Activated naive CD4-positive, alpha-beta T cell treated with anti-CD3 and anti-CD28 coated beads, Interleukin-2, amount 10 ng/mL, durations not matched to agents 7 days and 5 days (primary cell): Measurements from ENCODE around the gene CARM1.
"Not testable (repeated sequence)": the region's sequence is repeated elsewhere in the genome, so short reads cannot be mapped to it uniquely, and the experiment has no call there.

Experiments used
- CTCF ChIA-PET: fragments of 350-600 bp; sonication (Branson Sonifier 250); formaldehyde crosslinking; loops from one replicate; lab custom pipeline; 2021; ENCODE audit warnings: antibody characterized with exemption; lab: Charles Lee
- DNase-seq: peaks from one replicate; pipeline ENCODE4 v3.0.0-alpha.2; 2020
- H3K27ac Mint-ChIP-seq: one replicate; pipeline ENCODE4 v1.8.0; 2021; ENCODE audit warnings: mild to moderate bottlenecking, moderate library complexity, mixed read lengths
- H3K27me3 Mint-ChIP-seq: one replicate; pipeline ENCODE4 v1.8.0; 2021; ENCODE audit warnings: mild to moderate bottlenecking, mixed read lengths
- H3K36me3 Mint-ChIP-seq: one replicate; pipeline ENCODE4 v1.8.0; 2021; ENCODE audit warnings: mixed read lengths
- H3K4me1 Mint-ChIP-seq: one replicate; pipeline ENCODE4 v1.8.0; 2021; ENCODE audit warnings: mixed read lengths
- H3K4me3 Mint-ChIP-seq: one replicate; pipeline ENCODE4 v1.8.0; 2021; ENCODE audit warnings: mild to moderate bottlenecking, moderate library complexity, mixed read lengths
- H3K9me3 Mint-ChIP-seq: one replicate; pipeline ENCODE4 v1.8.0; 2021; ENCODE audit warnings: mixed read lengths

Gene CARM1

DNA sequence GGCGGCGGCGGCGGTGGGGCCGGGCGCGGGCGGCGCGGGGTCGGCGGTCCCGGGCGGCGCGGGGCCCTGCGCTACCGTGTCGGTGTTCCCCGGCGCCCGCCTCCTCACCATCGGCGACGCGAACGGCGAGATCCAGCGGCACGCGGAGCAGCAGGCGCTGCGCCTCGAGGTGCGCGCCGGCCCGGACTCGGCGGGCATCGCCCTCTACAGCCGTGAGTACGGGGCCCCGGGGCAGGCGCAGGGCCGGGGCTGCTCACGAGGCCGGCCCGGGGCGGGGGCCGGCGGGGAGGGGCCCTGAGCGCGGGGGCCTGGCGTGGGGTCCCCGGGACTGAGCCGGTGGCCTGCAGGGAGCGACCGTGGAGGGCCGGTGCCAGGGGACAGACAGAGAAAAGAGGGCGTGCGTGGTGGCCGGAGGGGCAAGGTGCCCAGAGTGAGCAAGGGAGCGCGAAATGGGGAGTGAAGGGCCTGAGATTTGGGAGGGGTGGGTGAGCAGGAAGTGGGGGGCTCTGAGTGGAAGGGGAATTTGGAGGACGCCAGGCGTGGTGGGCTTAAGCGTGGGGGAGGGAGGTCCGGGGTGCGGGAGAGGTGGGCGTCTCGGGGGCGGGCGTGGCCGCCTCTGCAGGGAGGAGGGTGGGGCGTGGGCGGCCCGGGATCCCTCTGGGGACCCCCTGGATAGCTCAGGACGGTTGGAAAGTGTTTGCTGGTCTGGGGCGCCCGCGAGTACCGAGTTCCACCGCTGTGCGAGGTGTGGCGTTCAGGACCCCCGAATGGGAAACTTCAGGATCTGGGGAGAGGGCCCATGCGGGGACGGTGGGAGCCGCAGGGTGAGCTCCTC lies 575 bp downstream of the CARM1 start:
- Mint-ChIP-seq H3K4me1 (peaks cover 37% of the 10 kb centered on the region), H3K36me3 (no peaks in the 10 kb centered on the region)

DNA sequence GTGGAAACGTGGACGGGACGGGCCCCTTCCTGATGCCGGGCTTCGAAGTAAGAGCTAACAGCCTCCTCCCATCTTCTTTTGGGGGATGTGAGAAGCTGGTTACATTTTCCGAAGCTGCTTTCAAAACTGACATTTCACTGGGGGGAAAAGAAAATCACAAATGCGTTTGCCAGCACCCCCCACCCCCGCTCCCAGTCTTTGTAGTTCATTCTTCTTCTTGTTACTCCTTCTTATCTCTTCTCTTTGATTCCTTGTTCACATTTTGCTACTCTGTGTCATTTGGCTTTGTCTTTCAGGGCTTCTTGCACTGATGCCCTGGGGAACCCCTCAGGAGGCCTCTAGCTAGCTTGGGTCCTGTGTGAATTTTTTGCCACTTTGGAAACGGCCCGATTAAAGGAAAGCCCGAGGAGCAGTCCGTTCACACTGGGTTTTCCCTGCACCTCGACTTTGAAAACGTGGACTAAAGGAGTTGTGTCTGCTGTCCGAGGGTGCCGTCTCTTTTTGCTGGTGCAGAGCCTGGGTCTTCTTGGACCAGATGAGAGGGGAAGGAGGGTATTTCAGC lies 1.3 kb downstream of the CARM1 start:
- H3K4me3 Mint-ChIP-seq: peak overlapping the region; percentile 79
- H3K27me3 Mint-ChIP-seq: no peaks in the 10 kb centered on the region

More for the DNA sequence above, 575 bp downstream of the CARM1 start:
- Mint-ChIP-seq H3K4me3 (peak overlapping the region; percentile 79), H3K27me3 (no peaks in the 10 kb centered on the region), H3K9me3 (no peaks in the 10 kb centered on the region), H3K27ac (peak overlapping the region; percentile 76)
- CTCF ChIA-PET: interaction anchor here (0.5 to 1.9 kb wide), 9 partner anchors 8 to 429 kb away, joined by 3 to 11 read pairs (median 4); partner anchors contain the start of genes DNM2 and SMARCA4
- DNase-seq: peak; percentile 58

DNA sequence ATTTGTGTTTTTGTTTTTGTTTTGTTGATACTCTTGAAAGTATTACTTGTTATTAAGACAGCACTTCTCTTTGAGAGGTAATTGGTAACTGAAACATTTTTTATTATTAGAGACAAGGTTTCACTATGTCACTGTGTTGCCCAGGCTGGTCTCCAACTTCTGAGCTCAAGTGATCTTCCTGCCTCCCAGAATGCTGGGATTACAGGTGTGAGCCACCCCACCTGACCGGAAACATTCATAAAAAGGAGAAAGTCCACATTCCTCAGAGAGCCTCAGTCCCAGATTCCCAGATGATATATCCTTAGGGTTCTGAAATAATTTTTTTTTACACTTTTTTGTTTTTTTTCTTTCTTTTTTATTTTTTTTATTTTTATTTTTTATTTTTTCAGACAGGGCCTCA lies 2.7 kb downstream of the CARM1 start:
- H3K27ac Mint-ChIP-seq: no peak overlapping the region
- H3K9me3 Mint-ChIP-seq: no peaks in the 10 kb centered on the region
- peak overlapping the region; percentile 53 for H3K4me3 Mint-ChIP-seq
- peaks cover under 1% of the 10 kb centered on the region for H3K36me3 Mint-ChIP-seq
- CTCF ChIA-PET: interaction anchor here (0.6 to 1.3 kb wide), 2 partner anchors 10 to 67 kb away, joined by 3 to 5 read pairs; no protein-coding TSS in a partner anchor
- no peak for DNase-seq
- H3K27me3 Mint-ChIP-seq: no peaks in the 10 kb centered on the region
- peaks cover 42% of the 10 kb centered on the region for H3K4me1 Mint-ChIP-seq

More for the DNA sequence above, 1.3 kb downstream of the CARM1 start:
- H3K9me3 Mint-ChIP-seq: no peaks in the 10 kb centered on the region
- peaks cover 38% of the 10 kb centered on the region for H3K4me1 Mint-ChIP-seq
- H3K36me3 Mint-ChIP-seq: no peaks in the 10 kb centered on the region
- peak overlapping the region; percentile 84 for H3K27ac Mint-ChIP-seq
- CTCF ChIA-PET: interaction anchor here (0.5 to 1.7 kb wide), 8 partner anchors 9 to 429 kb away, joined by 3 to 8 read pairs (median 4); partner anchors contain the start of genes DNM2 and SMARCA4
- no peak for DNase-seq

DNA sequence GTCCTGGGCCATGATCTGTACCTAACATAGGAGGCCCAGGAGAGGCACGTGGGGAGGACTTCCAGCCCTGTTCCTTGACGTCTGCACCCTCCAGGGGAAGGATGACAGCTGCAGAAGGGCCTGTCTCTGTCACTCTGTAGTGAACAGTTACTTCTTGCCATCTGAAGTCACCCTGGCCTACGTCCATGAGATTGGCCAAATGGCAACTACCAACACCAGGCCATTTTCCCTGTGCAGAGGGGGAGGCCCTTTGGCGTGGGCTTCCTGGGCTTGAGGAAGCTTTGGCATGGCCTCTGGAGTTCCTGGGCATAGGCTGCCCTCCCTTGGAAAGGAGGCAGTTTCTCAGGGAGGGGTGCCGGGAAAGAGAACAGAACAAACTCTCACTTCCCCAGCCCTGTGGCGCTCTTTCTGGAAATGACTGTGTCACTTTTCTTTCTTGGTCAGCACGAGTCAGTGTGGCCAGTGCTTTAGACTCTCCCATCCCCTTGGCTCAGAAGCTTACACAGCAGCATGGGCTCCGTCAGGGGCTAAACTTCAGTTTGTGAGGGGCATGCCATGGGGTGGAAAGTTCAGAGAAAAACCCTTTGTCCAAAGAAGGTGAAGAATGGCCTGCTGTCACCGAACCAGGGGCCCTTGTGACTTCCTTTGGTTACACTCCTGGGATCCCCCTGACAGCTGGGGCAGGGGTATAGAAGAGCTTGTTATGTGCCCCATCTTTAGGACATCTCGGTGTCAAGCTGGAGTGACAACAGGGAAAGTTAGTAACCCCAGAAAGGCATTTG lies 5.3 kb downstream of the CARM1 start:
- DNase-seq: no peak
- Mint-ChIP-seq H3K4me1 (peaks cover 38% of the 10 kb centered on the region), H3K9me3 (no peaks in the 10 kb centered on the region), H3K4me3 (no peak overlapping the region), H3K36me3 (peaks cover 5% of the 10 kb centered on the region), H3K27me3 (no peaks in the 10 kb centered on the region), H3K27ac (no peak overlapping the region)
- CTCF ChIA-PET: no interaction called here

DNA sequence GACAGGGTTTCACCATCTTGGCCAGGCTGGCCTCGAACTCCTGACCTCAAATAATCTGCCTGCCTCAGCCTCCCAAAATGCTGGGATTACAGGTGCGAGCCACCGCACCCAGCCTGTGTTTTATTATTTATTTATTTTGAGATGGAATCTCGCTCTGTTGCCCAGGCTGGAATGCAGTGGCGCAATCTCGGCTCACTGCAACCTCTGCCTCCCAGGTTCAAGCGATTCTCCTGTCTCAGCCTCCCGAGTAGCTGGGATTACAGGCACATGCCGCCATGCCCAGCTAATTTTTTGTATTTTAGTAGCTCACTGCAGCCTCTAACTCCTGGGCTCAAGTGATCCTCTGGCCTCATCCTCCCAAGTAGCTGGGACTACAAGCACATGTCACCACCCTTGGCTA lies 6.3 kb downstream of the CARM1 start:
- H3K4me1 Mint-ChIP-seq: peaks cover 35% of the 10 kb centered on the region
- H3K27me3 Mint-ChIP-seq, DNase-seq, H3K36me3 Mint-ChIP-seq, CTCF ChIA-PET, H3K9me3 Mint-ChIP-seq, H3K27ac Mint-ChIP-seq, H3K4me3 Mint-ChIP-seq: not testable (repeated sequence)

DNA sequence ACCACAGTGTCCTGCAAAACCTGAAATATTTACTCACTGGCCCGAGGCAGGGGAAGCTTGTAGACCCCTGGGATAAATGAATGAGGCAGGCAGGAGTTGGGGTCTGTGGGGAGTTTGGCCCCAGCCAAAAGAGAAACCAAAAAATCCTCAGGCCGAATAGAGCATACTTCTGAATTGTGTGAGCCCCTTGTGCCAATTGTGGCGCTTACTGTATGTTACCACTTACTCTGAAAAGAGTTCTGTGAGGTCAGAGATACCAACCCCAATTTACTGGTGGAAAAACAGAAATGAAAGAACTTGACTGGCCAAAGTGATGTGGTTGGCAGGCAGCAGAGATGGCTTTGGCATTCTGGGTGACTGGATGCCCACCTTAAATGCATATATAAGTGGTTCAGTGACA lies 6.9 kb downstream of the CARM1 start:
- H3K36me3 Mint-ChIP-seq: peaks cover 5% of the 10 kb centered on the region
- peaks cover 28% of the 10 kb centered on the region for H3K4me1 Mint-ChIP-seq
- H3K9me3 Mint-ChIP-seq: no peaks in the 10 kb centered on the region
- no peak for DNase-seq
- H3K27me3 Mint-ChIP-seq: no peaks in the 10 kb centered on the region
- H3K4me3 Mint-ChIP-seq: no peak overlapping the region
- CTCF ChIA-PET: no interaction called here
- H3K27ac Mint-ChIP-seq: peak overlapping the region; percentile 56

DNA sequence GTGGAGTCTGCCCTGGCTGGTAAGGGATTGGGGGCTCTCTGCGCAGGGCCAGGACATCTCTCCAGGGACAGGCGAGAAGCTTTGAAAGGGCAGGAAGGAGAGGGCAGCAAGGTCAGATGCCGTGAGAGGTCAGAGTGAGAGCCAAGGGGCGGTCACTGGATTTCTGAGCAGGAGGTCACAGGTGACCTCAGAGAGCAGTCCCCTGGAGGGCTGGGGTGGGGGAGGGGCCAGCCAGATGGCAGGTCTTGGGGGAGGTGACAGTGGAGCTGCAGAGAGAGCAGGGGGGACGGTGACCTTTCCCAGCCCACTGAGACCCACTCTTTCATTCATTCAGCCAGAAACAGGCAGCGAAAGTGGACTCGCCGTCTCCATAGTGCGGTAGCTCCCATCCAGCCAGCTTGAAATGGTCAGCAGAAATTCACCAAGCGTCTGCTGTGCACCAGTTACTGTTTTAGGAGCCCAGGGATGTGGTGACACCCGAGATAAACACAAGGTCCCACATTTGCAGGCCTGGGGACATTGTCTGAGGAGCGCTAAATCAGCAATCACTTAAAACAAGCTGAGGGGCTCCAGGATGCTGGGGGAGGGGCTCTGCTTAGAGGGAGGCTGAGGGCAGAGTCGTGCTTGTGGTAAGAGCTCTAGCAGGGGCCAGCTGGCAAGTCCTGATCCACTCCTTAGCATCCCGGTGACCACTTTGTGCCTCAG lies 10.2 kb downstream of the CARM1 start:
- Mint-ChIP-seq H3K4me3 (no peak overlapping the region), H3K4me1 (peaks cover 23% of the 10 kb centered on the region), H3K9me3 (no peaks in the 10 kb centered on the region), H3K27ac (no peak overlapping the region), H3K36me3 (peaks cover 5% of the 10 kb centered on the region), H3K27me3 (no peaks in the 10 kb centered on the region)
- CTCF ChIA-PET: interaction anchor here (0.6 to 2.0 kb wide), 3 partner anchors 11 to 998 kb away, joined by 3 to 7 read pairs (median 4); no protein-coding TSS in a partner anchor
- no peak for DNase-seq

DNA sequence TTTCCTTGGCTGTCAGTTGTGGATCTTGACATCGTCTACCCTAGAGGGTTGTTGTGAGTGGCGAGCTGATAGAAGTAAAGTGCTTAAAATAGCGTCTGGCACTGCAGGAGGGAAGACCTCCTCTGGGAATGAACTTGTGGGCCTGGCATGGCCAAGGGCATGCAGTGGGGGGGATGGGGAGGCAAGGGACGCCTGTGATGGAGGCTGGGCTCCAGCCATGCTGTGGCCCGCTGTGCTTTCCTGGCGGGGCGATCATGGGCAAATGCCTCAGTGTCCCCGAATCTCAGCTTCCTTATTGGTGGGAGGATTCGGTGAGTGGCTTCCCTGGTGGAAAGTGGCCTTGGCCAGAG lies 10.7 kb downstream of the CARM1 start:
- CTCF ChIA-PET: interaction anchor here (0.6 to 2.0 kb wide), 3 partner anchors 11 to 998 kb away, joined by 3 to 7 read pairs (median 4); no protein-coding TSS in a partner anchor
- no peak for DNase-seq
- Mint-ChIP-seq H3K27ac (no peak overlapping the region), H3K27me3 (no peaks in the 10 kb centered on the region), H3K4me3 (no peak overlapping the region), H3K36me3 (peaks cover 5% of the 10 kb centered on the region), H3K9me3 (no peaks in the 10 kb centered on the region), H3K4me1 (peaks cover 19% of the 10 kb centered on the region)

DNA sequence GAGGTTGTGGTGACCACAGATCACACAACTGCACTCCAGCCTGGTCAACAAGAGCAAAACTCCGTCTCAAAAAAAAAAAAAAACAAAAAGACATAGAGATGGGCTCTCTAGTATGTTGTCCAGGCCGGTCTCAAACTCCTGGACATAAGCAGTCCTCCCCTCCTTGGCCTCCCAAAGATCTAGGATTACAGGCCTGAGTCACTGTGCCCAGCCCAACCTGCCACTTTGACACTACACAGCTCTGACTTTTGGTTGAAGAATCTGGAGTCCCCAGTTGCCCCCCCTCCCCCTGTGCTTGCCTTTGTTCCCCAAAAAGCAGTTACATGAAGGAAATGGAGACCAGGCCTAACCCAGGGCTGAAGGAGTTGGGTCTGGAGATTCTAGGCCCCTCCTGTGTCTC lies 12.9 kb downstream of the CARM1 start:
- H3K9me3 Mint-ChIP-seq: no peaks in the 10 kb centered on the region
- H3K27ac Mint-ChIP-seq: no peak overlapping the region
- no peak overlapping the region for H3K4me3 Mint-ChIP-seq
- CTCF ChIA-PET: interaction anchor here (1.4 kb wide), 1 partner anchor 21 kb away, joined by 3 read pairs; no protein-coding TSS in a partner anchor
- no peak for DNase-seq
- peaks cover 1% of the 10 kb centered on the region for H3K36me3 Mint-ChIP-seq
- peaks cover 3% of the 10 kb centered on the region for H3K4me1 Mint-ChIP-seq
- no peaks in the 10 kb centered on the region for H3K27me3 Mint-ChIP-seq

DNA sequence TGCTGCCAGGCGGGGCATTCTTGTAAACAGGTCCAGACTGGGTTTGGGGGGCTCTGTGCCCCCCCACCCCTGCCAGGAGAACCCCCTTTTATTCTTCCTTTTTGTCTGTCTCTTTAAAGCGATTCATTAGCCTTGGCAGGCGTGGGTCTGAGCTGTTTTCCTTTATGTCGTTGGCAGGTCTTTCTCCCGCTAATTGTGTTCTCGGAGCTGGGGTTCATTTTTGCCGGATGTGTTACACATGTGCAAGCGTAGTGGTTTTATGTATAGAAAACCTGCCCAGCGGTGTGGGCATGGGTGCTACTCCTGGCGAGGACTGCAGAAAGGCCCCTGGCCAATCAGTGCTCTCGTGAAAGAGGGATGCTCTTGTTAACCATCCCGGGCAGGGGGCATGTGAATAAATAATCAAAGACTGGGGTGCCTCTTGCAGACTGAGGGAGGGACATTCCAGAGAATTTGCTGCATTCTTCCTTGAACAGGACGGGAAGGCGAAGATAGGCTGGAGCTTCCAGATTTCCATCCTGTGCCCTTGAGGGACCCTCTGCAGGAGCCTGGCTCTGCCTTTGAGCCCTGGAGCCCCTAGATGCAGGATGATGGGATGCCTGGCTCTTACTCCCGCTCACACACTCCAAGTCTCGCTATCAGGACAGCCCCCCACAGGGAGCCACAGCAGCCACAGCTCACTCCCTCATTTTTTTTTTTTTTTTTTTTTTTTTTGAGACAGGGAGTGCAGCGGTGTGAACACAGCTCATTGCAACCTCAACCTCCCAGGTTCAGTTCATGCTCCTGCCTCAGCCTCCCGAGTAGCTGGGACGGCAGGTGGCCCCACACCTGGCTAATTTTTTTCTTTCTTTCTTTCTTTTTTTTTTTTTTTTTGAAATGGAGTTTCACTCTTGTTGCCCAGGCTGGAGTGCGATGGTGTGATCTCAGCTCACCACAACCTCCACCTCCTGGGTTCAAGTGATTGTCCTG lies 14.1 kb downstream of the CARM1 start:
- no peaks in the 10 kb centered on the region for H3K9me3 Mint-ChIP-seq
- no peaks in the 10 kb centered on the region for H3K27me3 Mint-ChIP-seq
- CTCF ChIA-PET: no interaction called here
- H3K4me3 Mint-ChIP-seq: no peak overlapping the region
- no peak overlapping the region for H3K27ac Mint-ChIP-seq
- no peak for DNase-seq
- no peaks in the 10 kb centered on the region for H3K36me3 Mint-ChIP-seq
- no peaks in the 10 kb centered on the region for H3K4me1 Mint-ChIP-seq

DNA sequence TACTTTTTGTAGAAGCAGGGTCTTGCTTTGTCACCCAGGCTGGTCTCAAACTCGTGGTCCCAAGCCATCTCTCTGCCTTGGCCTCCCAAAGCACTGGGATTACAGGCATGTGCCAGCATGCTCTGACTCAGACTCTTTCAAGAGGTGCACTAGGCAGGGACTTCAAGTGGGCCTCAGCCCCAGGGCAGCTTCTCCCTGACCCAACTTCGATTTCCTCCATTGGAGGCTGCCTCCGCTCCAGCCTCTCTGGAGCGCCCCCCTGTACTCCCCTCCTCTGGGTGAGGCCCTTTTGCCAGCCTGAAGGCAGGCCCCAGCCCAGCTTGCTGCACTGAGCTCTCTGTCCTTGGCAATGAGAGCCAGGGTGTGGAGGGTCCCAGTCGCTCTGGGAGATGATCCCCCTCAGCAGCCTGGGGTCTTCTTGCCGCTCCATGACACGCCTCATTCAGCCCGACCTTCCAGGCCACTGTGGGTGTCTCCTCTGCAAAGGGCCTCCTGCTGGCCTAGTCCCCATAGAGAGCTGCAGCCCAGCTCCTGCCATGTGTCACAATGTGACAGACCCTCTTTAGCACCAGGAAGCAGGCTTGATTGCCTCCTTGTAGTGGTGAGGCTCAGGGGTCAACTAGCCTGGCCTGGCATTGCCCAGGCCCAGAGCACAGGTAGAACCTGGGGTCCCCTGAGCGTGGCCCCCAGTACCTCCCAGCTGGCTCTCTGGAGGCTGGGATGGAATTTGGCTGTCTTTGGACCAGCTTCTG lies 16.4 kb downstream of the CARM1 start:
- DNase-seq: no peak
- H3K4me1 Mint-ChIP-seq: no peaks in the 10 kb centered on the region
- no peak overlapping the region for H3K27ac Mint-ChIP-seq
- H3K36me3 Mint-ChIP-seq: no peaks in the 10 kb centered on the region
- CTCF ChIA-PET: interaction anchor here (1.5 to 1.9 kb wide), 3 partner anchors 9 to 29 kb away, joined by 4 read pairs; no protein-coding TSS in a partner anchor
- H3K9me3 Mint-ChIP-seq: no peaks in the 10 kb centered on the region
- no peak overlapping the region for H3K4me3 Mint-ChIP-seq
- H3K27me3 Mint-ChIP-seq: no peaks in the 10 kb centered on the region

DNA sequence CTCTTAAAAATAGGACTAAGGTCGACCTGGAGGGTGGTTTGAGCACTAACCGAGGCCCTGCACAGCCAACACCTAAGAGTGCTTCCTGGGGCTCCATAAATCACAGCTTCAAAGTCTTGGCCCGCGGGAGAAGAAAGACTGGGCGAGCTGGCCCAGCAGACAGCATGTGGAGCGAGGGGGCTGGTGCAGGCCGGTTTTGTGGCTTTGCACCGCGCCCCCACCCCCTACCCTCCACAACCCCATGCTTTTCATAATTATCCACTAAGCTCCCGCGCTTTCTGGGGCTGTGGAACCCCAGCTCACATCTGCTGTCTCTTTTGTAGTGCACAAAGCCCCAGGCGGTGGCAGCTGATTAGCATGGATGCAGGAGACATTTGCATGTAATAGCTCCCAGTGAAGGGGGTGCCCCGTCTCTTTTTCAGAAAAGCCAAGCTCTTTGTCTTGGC lies 17.1 kb downstream of the CARM1 start:
- H3K27me3 Mint-ChIP-seq: no peaks in the 10 kb centered on the region
- H3K27ac Mint-ChIP-seq: no peak overlapping the region
- no peaks in the 10 kb centered on the region for H3K4me1 Mint-ChIP-seq
- no peak overlapping the region for H3K4me3 Mint-ChIP-seq
- no peak for DNase-seq
- CTCF ChIA-PET: interaction anchor here (1.5 to 1.9 kb wide), 3 partner anchors 9 to 30 kb away, joined by 4 read pairs; no protein-coding TSS in a partner anchor
- no peaks in the 10 kb centered on the region for H3K9me3 Mint-ChIP-seq
- H3K36me3 Mint-ChIP-seq: no peaks in the 10 kb centered on the region
